Immature natural killer cell (primary cell): ENCODE results near the gene ANKH. TPM values are rescaled to one million over a fixed set of nuclear protein-coding genes. Genes with fewer than 3 reads are reported as not detected.

Experiments
- DNase-seq, 3 donors: peaks; one replicate each; pipeline ENCODE4 v3.0.0; 2022; ENCODE audit warnings: mixed read lengths in 1 of 3
- H3K27ac Mint-ChIP-seq, 6 donors: one replicate each; pipeline ENCODE4 v1.8.0; 2020; ENCODE audit warnings: mixed read lengths in 6 of 6, mild to moderate bottlenecking in 5 of 6, inconsistent platforms in 4 of 6, moderate library complexity in 3 of 6
- H3K27me3 Mint-ChIP-seq, 3 donors: one replicate each; pipeline ENCODE4 v1.8.0; 2020 to 2021; ENCODE audit warnings: low read depth in 3 of 3, mild to moderate bottlenecking in 3 of 3, mixed read lengths in 3 of 3, moderate library complexity in 3 of 3, inconsistent platforms in 1 of 3
- H3K36me3 Mint-ChIP-seq, 3 donors: one replicate each; pipeline ENCODE4 v1.8.0; 2020; ENCODE audit warnings: mixed read lengths in 3 of 3, inconsistent platforms in 2 of 3, mild to moderate bottlenecking in 2 of 3
- H3K4me1 Mint-ChIP-seq, 2 donors: one replicate each; pipeline ENCODE4 v1.8.0; 2020; ENCODE audit warnings: inconsistent platforms in 2 of 2, mild to moderate bottlenecking in 2 of 2, mixed read lengths in 2 of 2, moderate library complexity in 1 of 2
- H3K4me3 Mint-ChIP-seq, 5 donors: one replicate each; pipeline ENCODE4 v1.8.0; 2020; ENCODE audit warnings: mild to moderate bottlenecking in 5 of 5, mixed read lengths in 5 of 5, inconsistent platforms in 3 of 5, moderate library complexity in 3 of 5
- H3K9me3 Mint-ChIP-seq, 6 donors: one replicate each; pipeline ENCODE4 v1.8.0; 2020; ENCODE audit warnings: mild to moderate bottlenecking in 6 of 6, mixed read lengths in 6 of 6, inconsistent platforms in 4 of 6, moderate library complexity in 3 of 6
- polyA plus RNA-seq, 3 donors: library from polyadenylated mRNA; unstranded; fragments of 300-500 nt; fragmentation: Illumina TruSeq; gene quantifications; one replicate each; pipeline ENCODE4 v1.2.3, GENCODE V29; 2021

Gene ANKH
- polyA plus RNA-seq, 3 donors from 2014 or later = 20.8 to 26.5 (median 25.4) TPM

GRCh38 chr5:14777932-14778791 lies 93.4 kb downstream of the ANKH start:
- peaks cover 5 to 23% (median 11%) of the 10 kb centered on the region in 3 donors for H3K36me3 Mint-ChIP-seq
- H3K4me3 Mint-ChIP-seq = no peak overlapping the region
- DNase-seq = no peak
- H3K27me3 Mint-ChIP-seq = no peaks in the 10 kb centered on the region
- peak overlapping the region in 3 of 6 donors; percentile 8 to 54 (median 38) for H3K27ac Mint-ChIP-seq
- peaks cover 30 to 31% of the 10 kb centered on the region in 2 donors for H3K4me1 Mint-ChIP-seq
- no peaks in the 10 kb centered on the region for H3K9me3 Mint-ChIP-seq

- H3K27ac Mint-ChIP-seq = no peak overlapping the region
Observed at GRCh38 chr5:14777187-14777586, 94.4 kb downstream of the ANKH start.

GRCh38 chr5:14776602-14777001 lies 95.0 kb downstream of the ANKH start:
- DNase-seq = no peak
- Mint-ChIP-seq H3K4me1 (peaks cover 21 to 23% of the 10 kb centered on the region in 2 donors), H3K9me3 (no peaks in the 10 kb centered on the region), H3K36me3 (peaks cover 0 to 20% (median 7%) of the 10 kb centered on the region in 3 donors), H3K27ac (no peak overlapping the region), H3K27me3 (no peaks in the 10 kb centered on the region), H3K4me3 (no peak overlapping the region)

More at GRCh38 chr5:14777187-14777586, 94.4 kb downstream of the ANKH start:
- Mint-ChIP-seq H3K27me3 (no peaks in the 10 kb centered on the region), H3K4me3 (no peak overlapping the region), H3K36me3 (peaks cover 0 to 23% (median 7%) of the 10 kb centered on the region in 3 donors), H3K4me1 (peaks cover 27 to 29% of the 10 kb centered on the region in 2 donors), H3K9me3 (no peaks in the 10 kb centered on the region)
- no peak for DNase-seq

- peaks cover 0 to 12% (median 4%) of the 10 kb centered on the region in 3 donors for H3K36me3 Mint-ChIP-seq
- H3K27me3 Mint-ChIP-seq = no peaks in the 10 kb centered on the region
- H3K4me3 Mint-ChIP-seq = no peak overlapping the region
- DNase-seq = no peak
- H3K9me3 Mint-ChIP-seq = no peaks in the 10 kb centered on the region
- peaks cover 15 to 18% of the 10 kb centered on the region in 2 donors for H3K4me1 Mint-ChIP-seq
- peak overlapping the region in 2 of 6 donors; percentile 1 to 27 for H3K27ac Mint-ChIP-seq
Observed at GRCh38 chr5:14775857-14776256, 95.7 kb downstream of the ANKH start.

DNA sequence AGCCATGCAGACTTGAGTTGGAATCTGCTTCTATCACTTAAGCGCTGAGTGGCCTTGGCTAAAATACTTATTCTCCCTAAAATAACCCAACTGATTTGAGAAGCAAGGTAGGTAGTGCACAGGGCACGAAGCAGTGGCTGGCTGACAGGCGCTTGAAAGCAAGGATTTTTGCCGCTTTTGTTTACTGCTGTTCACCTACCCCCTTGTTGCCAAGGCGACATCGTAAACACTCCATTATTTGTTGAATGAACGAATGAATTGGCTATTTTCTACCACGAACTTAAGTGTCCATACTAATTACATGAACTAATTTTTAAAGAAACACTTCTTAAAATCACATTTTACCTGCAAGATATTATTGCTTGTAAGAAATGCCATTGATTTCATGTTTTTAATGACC lies 98.0 kb downstream of the ANKH start:
- no peak for DNase-seq
- no peak overlapping the region for H3K4me3 Mint-ChIP-seq
- H3K27me3 Mint-ChIP-seq = no peaks in the 10 kb centered on the region
- H3K27ac Mint-ChIP-seq = no peak overlapping the region
- H3K36me3 Mint-ChIP-seq = no peaks in the 10 kb centered on the region
- H3K4me1 Mint-ChIP-seq = peaks cover 4 to 12% of the 10 kb centered on the region in 2 donors
- no peaks in the 10 kb centered on the region for H3K9me3 Mint-ChIP-seq

GRCh38 chr5:14771972-14772371 lies 99.6 kb downstream of the ANKH start:
- Mint-ChIP-seq H3K27me3 (peaks cover 0 to 2% (median 0%) of the 10 kb centered on the region in 3 donors), H3K27ac (no peak overlapping the region), H3K4me1 (peaks cover 19 to 20% of the 10 kb centered on the region in 2 donors), H3K36me3 (peaks cover 0 to 1% (median 0%) of the 10 kb centered on the region in 3 donors), H3K9me3 (no peaks in the 10 kb centered on the region), H3K4me3 (no peak overlapping the region)
- DNase-seq = no peak

DNA sequence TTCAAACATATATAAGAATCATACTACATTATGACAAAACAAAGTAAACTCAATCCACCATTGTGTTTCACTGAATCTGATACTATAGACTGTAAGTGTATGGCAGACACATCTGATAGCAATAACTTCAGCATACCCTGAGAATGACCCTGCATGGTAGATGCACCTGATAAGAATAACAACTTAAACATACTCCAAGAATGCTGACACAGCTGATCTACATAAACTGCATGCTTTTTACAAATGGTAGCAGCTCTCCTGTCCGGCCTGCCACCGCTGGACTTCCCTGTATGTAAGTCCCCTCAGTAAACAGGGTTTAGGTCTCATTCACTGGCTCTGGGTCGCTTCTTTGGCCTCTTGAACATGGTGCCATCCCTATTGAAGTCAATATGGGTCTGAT lies 100.4 kb downstream of the ANKH start:
- H3K9me3 Mint-ChIP-seq = no peaks in the 10 kb centered on the region
- H3K4me3 Mint-ChIP-seq = no peak overlapping the region
- H3K4me1 Mint-ChIP-seq = peaks cover 22 to 27% of the 10 kb centered on the region in 2 donors
- no peak overlapping the region for H3K27ac Mint-ChIP-seq
- H3K36me3 Mint-ChIP-seq = peaks cover 0 to 4% (median 3%) of the 10 kb centered on the region in 3 donors
- H3K27me3 Mint-ChIP-seq = peaks cover 0 to 2% (median 0%) of the 10 kb centered on the region in 3 donors
- no peak for DNase-seq

- no peaks in the 10 kb centered on the region for H3K9me3 Mint-ChIP-seq
- DNase-seq = no peak
- H3K27me3 Mint-ChIP-seq = peaks cover 0 to 2% (median 0%) of the 10 kb centered on the region in 3 donors
- H3K36me3 Mint-ChIP-seq = peaks cover 0 to 7% (median 3%) of the 10 kb centered on the region in 3 donors
- no peak overlapping the region for H3K4me3 Mint-ChIP-seq
- H3K4me1 Mint-ChIP-seq = peaks cover 22 to 27% of the 10 kb centered on the region in 2 donors
- H3K27ac Mint-ChIP-seq = peak overlapping the region; percentile 34 to 76 (median 61)
Observed at GRCh38 chr5:14768508-14769365, 102.8 kb downstream of the ANKH start.

DNA sequence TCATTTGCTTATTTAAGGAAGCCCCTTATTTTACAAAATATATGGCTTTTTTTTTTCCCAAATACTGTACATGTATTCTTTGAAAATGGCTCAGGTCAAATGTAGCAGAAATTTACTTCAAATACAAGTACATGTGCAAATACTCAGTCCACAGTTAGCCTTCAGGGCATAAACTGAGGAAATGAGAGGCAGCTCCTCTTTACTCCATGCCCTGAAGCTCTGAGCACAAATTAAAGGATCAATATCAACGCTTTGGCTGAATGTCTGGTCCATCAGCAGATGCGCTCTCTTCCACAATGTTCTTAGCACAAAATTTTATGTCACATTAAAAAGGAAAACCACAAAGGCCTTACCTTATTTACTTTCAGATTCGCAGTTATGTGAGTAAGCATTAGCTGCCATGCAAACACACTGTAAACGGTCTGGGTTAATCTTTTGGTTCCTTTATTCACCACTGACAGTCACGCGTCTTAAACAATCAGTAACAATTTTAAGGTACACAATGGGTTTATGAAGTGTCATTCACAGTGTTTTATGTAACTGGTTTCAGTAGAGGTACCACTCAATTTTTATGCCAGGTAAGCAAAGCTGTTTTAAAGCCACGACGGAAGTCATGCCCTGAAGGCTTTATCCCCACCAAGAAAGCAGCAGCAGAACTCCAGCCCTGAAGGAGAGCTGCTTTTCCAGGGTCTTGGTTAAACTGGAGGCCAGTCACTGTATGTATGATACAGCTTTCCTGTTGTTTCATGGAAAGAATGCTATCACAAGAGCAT lies 103.7 kb downstream of the ANKH start:
- Mint-ChIP-seq H3K27ac (peak overlapping the region; percentile 54 to 79 (median 64)), H3K4me3 (peak overlapping the region; percentile 8 to 56 (median 51))

GRCh38 chr5:14767053-14767452 lies 104.5 kb downstream of the ANKH start:
- peaks cover 0 to 7% (median 3%) of the 10 kb centered on the region in 3 donors for H3K36me3 Mint-ChIP-seq
- no peaks in the 10 kb centered on the region for H3K9me3 Mint-ChIP-seq
- peaks cover 0 to 2% (median 0%) of the 10 kb centered on the region in 3 donors for H3K27me3 Mint-ChIP-seq
- H3K4me3 Mint-ChIP-seq = no peak overlapping the region
- peaks cover 22 to 27% of the 10 kb centered on the region in 2 donors for H3K4me1 Mint-ChIP-seq
- H3K27ac Mint-ChIP-seq = no peak overlapping the region
- DNase-seq = no peak

More for the DNA sequence above, 103.7 kb downstream of the ANKH start:
- Mint-ChIP-seq H3K27me3 (peaks cover 0 to 2% (median 0%) of the 10 kb centered on the region in 3 donors), H3K9me3 (no peaks in the 10 kb centered on the region), H3K4me1 (peaks cover 22 to 27% of the 10 kb centered on the region in 2 donors), H3K36me3 (peaks cover 0 to 7% (median 3%) of the 10 kb centered on the region in 3 donors)
- DNase-seq = peak; percentile 17 to 33 (median 26)

DNA sequence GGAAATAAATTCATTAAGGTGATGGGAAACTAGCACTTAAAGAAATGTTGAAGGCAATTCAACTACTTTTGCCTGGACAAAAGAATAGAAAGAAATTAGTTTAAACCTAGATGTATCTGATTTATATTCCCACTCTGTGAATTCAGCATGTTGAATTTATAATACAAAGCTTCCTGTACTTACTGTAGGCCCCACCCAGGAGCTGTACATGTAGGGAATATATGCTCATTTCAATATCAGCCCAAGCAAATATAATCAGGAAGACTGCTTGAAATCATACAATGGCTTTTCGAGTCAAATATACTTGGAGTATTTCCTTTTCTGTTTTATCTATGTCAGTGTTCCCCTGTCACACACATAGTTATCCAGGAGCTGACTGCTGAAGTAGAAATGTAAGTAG lies 105.0 kb downstream of the ANKH start:
- no peaks in the 10 kb centered on the region for H3K9me3 Mint-ChIP-seq
- H3K4me1 Mint-ChIP-seq = peaks cover 22 to 27% of the 10 kb centered on the region in 2 donors
- H3K27me3 Mint-ChIP-seq = peaks cover 0 to 2% (median 0%) of the 10 kb centered on the region in 3 donors
- peaks cover 0 to 7% (median 3%) of the 10 kb centered on the region in 3 donors for H3K36me3 Mint-ChIP-seq
- no peak overlapping the region for H3K4me3 Mint-ChIP-seq
- no peak overlapping the region for H3K27ac Mint-ChIP-seq
- DNase-seq = no peak

DNA sequence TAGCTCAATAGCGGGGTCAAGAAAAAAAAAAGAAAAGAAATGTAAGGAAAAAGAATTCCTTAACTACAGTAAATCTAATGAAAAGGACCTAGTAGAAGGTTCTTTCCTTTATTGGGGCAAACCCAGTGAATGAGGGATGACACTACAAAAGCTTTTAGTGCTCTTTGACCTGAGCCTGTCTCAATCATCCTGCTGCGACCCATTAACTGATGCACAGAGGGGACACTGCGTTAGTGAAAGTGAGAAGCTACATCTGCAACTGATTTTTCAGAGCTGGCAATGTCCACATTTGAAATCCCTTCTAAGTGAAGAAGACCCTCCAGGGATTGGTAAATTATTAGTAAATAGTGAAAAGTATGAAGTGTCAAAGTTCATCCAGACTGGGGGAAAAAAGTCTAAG lies 106.0 kb downstream of the ANKH start:
- DNase-seq = no peak
- H3K4me1 Mint-ChIP-seq = peaks cover 23 to 34% of the 10 kb centered on the region in 2 donors
- H3K4me3 Mint-ChIP-seq = no peak overlapping the region
- H3K27me3 Mint-ChIP-seq = peaks cover 0 to 2% (median 0%) of the 10 kb centered on the region in 3 donors
- no peak overlapping the region for H3K27ac Mint-ChIP-seq
- no peaks in the 10 kb centered on the region for H3K9me3 Mint-ChIP-seq
- H3K36me3 Mint-ChIP-seq = peaks cover 0 to 7% (median 3%) of the 10 kb centered on the region in 3 donors
